Measurements from ENCODE around the gene TAF11L7.
"Not testable (repeated sequence)": the region's sequence is repeated elsewhere in the genome, so short reads cannot be mapped to it uniquely, and the experiment has no call there.

TAF11L7 gene

GRCh38 chr5:17585658-17586057 lies at the start of gene TAF11L7:
TAF11L7 (minus strand) TSS chr5:17585758.
- in situ Hi-C loops (cut with HindIII; ENCODE audit: low sequenced_read_pairs), result not testable (repeated sequence)

- in situ Hi-C loops (cut with HindIII; ENCODE audit: low sequenced_read_pairs), result no loop called here
Observed at GRCh38 chr5:17634160-17634559, 48.6 kb upstream of the TAF11L7 start, which contains the start of gene TAF11L14. TAF11L14 (plus strand) TSS chr5:17634460.

GRCh38 chr5:17631788-17632187 lies 46.2 kb upstream of the TAF11L7 start, which contains the start of gene TAF11L13:
TAF11L13 (plus strand) TSS chr5:17632088.
- in situ Hi-C loops (cut with HindIII; ENCODE audit: low sequenced_read_pairs), result not testable (repeated sequence)

- in situ Hi-C loops (cut with HindIII; ENCODE audit: low sequenced_read_pairs), result no loop called here
Observed at GRCh38 chr5:17625686-17626085, 40.1 kb upstream of the TAF11L7 start.

- in situ Hi-C loops (cut with HindIII; ENCODE audit: low sequenced_read_pairs), result no loop called here
Observed at GRCh38 chr5:17620627-17621026, 35.1 kb upstream of the TAF11L7 start.

GRCh38 chr5:17619354-17619753 lies 33.8 kb upstream of the TAF11L7 start:
- in situ Hi-C loops (cut with HindIII; ENCODE audit: low sequenced_read_pairs), result no loop called here

- in situ Hi-C loops (cut with HindIII; ENCODE audit: low sequenced_read_pairs), result no loop called here
Observed at GRCh38 chr5:17614872-17615605, 29.5 kb upstream of the TAF11L7 start.

- in situ Hi-C loops (cut with HindIII; ENCODE audit: low sequenced_read_pairs), result not testable (repeated sequence)
Observed at GRCh38 chr5:17610092-17610491, 24.5 kb upstream of the TAF11L7 start, which contains the start of gene TAF11L12. TAF11L12 (plus strand) TSS chr5:17610392.

GRCh38 chr5:17607461-17607860 lies 21.9 kb upstream of the TAF11L7 start:
- in situ Hi-C loops (cut with HindIII; ENCODE audit: low sequenced_read_pairs), result not testable (repeated sequence)

- in situ Hi-C loops (cut with HindIII; ENCODE audit: low sequenced_read_pairs), result no loop called here
Observed at GRCh38 chr5:17604951-17605350, 19.4 kb upstream of the TAF11L7 start.

GRCh38 chr5:17603880-17604279 lies 18.3 kb upstream of the TAF11L7 start, which contains the start of gene TAF11L11:
TAF11L11 (plus strand) TSS chr5:17604183.
- in situ Hi-C loops (cut with HindIII; ENCODE audit: low sequenced_read_pairs), result not testable (repeated sequence)

GRCh38 chr5:17597728-17598127 lies 12.2 kb upstream of the TAF11L7 start, which contains the start of gene TAF11L10:
TAF11L10 (minus strand) TSS chr5:17597828.
- in situ Hi-C loops (cut with HindIII; ENCODE audit: low sequenced_read_pairs), result not testable (repeated sequence)

GRCh38 chr5:17594255-17594654 lies 8.7 kb upstream of the TAF11L7 start, which contains the start of gene TAF11L9:
TAF11L9 (minus strand) TSS chr5:17594394.
- in situ Hi-C loops (cut with HindIII; ENCODE audit: low sequenced_read_pairs), result not testable (repeated sequence)

- in situ Hi-C loops (cut with HindIII; ENCODE audit: low sequenced_read_pairs), result not testable (repeated sequence)
Observed at GRCh38 chr5:17590860-17591259, 5.3 kb upstream of the TAF11L7 start, which contains the start of gene TAF11L8. TAF11L8 (minus strand) TSS chr5:17590960.

Data from endothelial cell of hepatic sinusoid (primary cell).